Measurements from ENCODE around the gene HMGB4. TPM values are rescaled to one million over a fixed set of nuclear protein-coding genes. Genes with fewer than 3 reads are reported as not detected.

Gene HMGB4
- total and polyA plus RNA-seq, 2 of the 4 experiments (the other 2 are of a cell fraction) = not detected

GRCh38 chr1:33823830-33824229, 40.0 kb upstream of the HMGB4 start:
- H3K56ac ChIP-seq (ENCODE audit: extremely low read depth, insufficient read depth, low read length) = no peak overlapping the region
- H2AK5ac ChIP-seq (ENCODE audit: low read depth, low read length) = no peak overlapping the region
- no peak overlapping the region for H2BK15ac ChIP-seq (ENCODE audit: low read depth, low read length)
- no peaks in the 10 kb centered on the region for H4K20me1 ChIP-seq (ENCODE audit: insufficient read depth, low read length)
- H3K9me1 ChIP-seq (ENCODE audit: insufficient read depth, low read length) = no peaks in the 10 kb centered on the region
- peaks cover 49% of the 10 kb centered on the region for H3K9me3 ChIP-seq (ENCODE audit: control insufficient read depth, insufficient read depth, low read length)
- no peak overlapping the region for H3K27ac ChIP-seq (ENCODE audit: insufficient read depth, low read length)
- in situ Hi-C loops (cut with MboI; ENCODE audit: low sequenced_read_pairs) (no loop called here), dilution Hi-C loops (cut with HindIII; ENCODE audit: low sequenced_read_pairs, unreplicated experiment) (no loop called here), intact Hi-C loops (cut with micrococcal nuclease) (no loop called here)
- no peak overlapping the region for H3K14ac ChIP-seq (replicated peaks; ENCODE audit: low read depth, low read length)
- H3K9ac ChIP-seq (ENCODE audit: low read depth, low read length) = no peak overlapping the region
- H4K5ac ChIP-seq (ENCODE audit: low read depth, low read length) = no peak overlapping the region
- no peak overlapping the region for H3K4me3 ChIP-seq (ENCODE audit: insufficient read depth, low read depth, low read length)
- H3K23ac ChIP-seq (ENCODE audit: low read depth, low read length) = no peak overlapping the region
- H3K27me3 ChIP-seq (ENCODE audit: control insufficient read depth, insufficient read depth, low read length) = no peaks in the 10 kb centered on the region
- CTCF ChIA-PET = no interaction called here
- H3K4me1 ChIP-seq (ENCODE audit: control insufficient read depth, insufficient read depth, low read length) = no peaks in the 10 kb centered on the region
- H3K18ac ChIP-seq (ENCODE audit: low read depth, low read length) = no peak overlapping the region
- H3K4ac ChIP-seq (ENCODE audit: low read depth, low read length) = no peak overlapping the region
- no peak overlapping the region for H2AK9ac ChIP-seq (replicated peaks; ENCODE audit: low read depth, low read length, poor library complexity)
- no peak overlapping the region for H2BK5ac ChIP-seq (ENCODE audit: low read depth, low read length, poor library complexity, severe bottlenecking)
- H4K8ac ChIP-seq (ENCODE audit: low read depth in 2 of 2, low read length in 2 of 2) = no peak overlapping the region
- H2BK20ac ChIP-seq (ENCODE audit: low read depth, low read length) = no peak overlapping the region
- BruUV-seq (replicated peaks) = no TSS peak
- H3K4me2 ChIP-seq (ENCODE audit: low read depth, low read length) = no peak overlapping the region
- no peaks in the 10 kb centered on the region for H3K79me1 ChIP-seq (ENCODE audit: low read depth in 1 of 2, low read length in 2 of 2)
- POLR2A ChIA-PET (ENCODE audit: unreplicated experiment) = no interaction called here
- no peaks in the 10 kb centered on the region for H3K36me3 ChIP-seq (ENCODE audit: control insufficient read depth, insufficient read depth, low read length)
- no peak overlapping the region for H4K91ac ChIP-seq (ENCODE audit: insufficient read depth, low read depth, low read length)
- TF ChIP-seq USF2 (IDR thresholded peaks at IDR 0.05; ENCODE audit: low read depth, low read length) = no peak
- TF ChIP-seq FOS (IDR thresholded peaks at IDR 0.05; ENCODE audit: low read depth, low read length) = no peak
- TF ChIP-seq BHLHE40 (IDR thresholded peaks at IDR 0.05; ENCODE audit: low read depth, low read length) = no peak
- TF ChIP-seq MXI1 (IDR thresholded peaks at IDR 0.05; ENCODE audit: borderline replicate concordance, low read depth, low read length) = no peak
- no peak for TF ChIP-seq CTCF (conservative IDR thresholded peaks at IDR 0.05; ENCODE audit: low read depth, low read length)
- TF ChIP-seq POLR2A (IDR thresholded peaks at IDR 0.05; ENCODE audit: low read depth, low read length) = no peak
- no CpG with 5 or more reads among the region's 1 CpG for WGBS, 2 experiments (ENCODE audit: extremely low coverage in 2 of 2, insufficient read length in 1 of 2)
- no peak for DNase-seq
- no peak overlapping the region for H2BK120ac ChIP-seq (ENCODE audit: low read depth, low read length)
- ATAC-seq (ENCODE audit: low read depth) = no peak
- H2AFZ ChIP-seq (replicated peaks; ENCODE audit: low read length, poor library complexity) = no peak overlapping the region
